Right lobe of liver (tissue), 6 donors: ENCODE data around the gene EMD. TPM values are rescaled to one million over a fixed set of nuclear protein-coding genes. Genes with fewer than 3 reads are reported as not detected.

Source experiments
- ATAC-seq, 4 donors: fragments of 200-7000 bp; cut with Tn5 transposase; one replicate each; pipeline ENCODE4 v1.9.1; 2020; ENCODE audit warnings: mild to moderate bottlenecking in 4 of 4, moderate library complexity in 4 of 4
- DNase-seq, 3 donors: peaks; one replicate each; pipeline ENCODE4 v3.0.0-alpha.2; 2020
- H3K27ac ChIP-seq, 3 donors: fragments of 200-600 bp; one replicate each; pipeline ENCODE4 v1.8.0; 2022
- H3K27me3 ChIP-seq, 2 donors: fragments of 200-600 bp; one replicate each; pipeline ENCODE4 v1.8.0; 2022
- H3K36me3 ChIP-seq, 4 donors: fragments of 200-600 bp; sonication (generic) in 1 of 4; one replicate each; pipeline versions ENCODE4 v1.5.1 to v1.8.0; 2017 to 2022; ENCODE audit warnings: control low read depth in 1 of 4
- H3K4me1 ChIP-seq, 4 donors: fragments of 200-600 bp; sonication (generic) in 1 of 4; one replicate each; pipeline versions ENCODE4 v1.5.1 to v1.8.0; 2017 to 2022; ENCODE audit warnings: control low read depth in 1 of 4
- H3K4me3 ChIP-seq, 3 donors: fragments of 200-600 bp; one replicate each; pipeline ENCODE4 v1.8.0; 2022
- H3K9me3 ChIP-seq, 4 donors: fragments of 200-600 bp; sonication (generic) in 1 of 4; one replicate each; pipeline versions ENCODE4 v1.5.1 to v1.8.0; 2017 to 2022; ENCODE audit warnings: control low read depth in 1 of 4
- POLR2A ChIP-seq: fragments of 450-650 bp; IDR thresholded peaks from one replicate; pipeline ENCODE4 v1.6.1; 2017; ENCODE audit warnings: antibody characterized with exemption, mild to moderate bottlenecking
- WGBS: methylation state at CpG from one replicate; pipeline ENCODE4 v1.1.6; 2018; ENCODE audit warnings: low coverage, low lambda C conversion rate; ENCODE audit not compliant: insufficient coverage; ENCODE audit errors: missing lambda C conversion rate; 5-methylcytosine and 5-hydroxymethylcytosine counted together
- intact Hi-C, 2 donors: fragments of 100-400 bp; cut with DNase I; formaldehyde crosslinking; loops; one replicate each; pipeline versions ENCODE4 v1.11.2 to v1.14.1; 2022
- total RNA-seq, 6 experiments: library from RNA; depleted of rRNA in 2 of 6; stranded (reverse); fragments of >200 nt in 2 of 6; fragmentation: NEBNext Ultra II Directional in 3 of 6; extraction: Animal tissue kit (Norgen Biotek cat#: 25700) in 3 of 6; gene quantifications; one replicate each; pipeline versions ENCODE4 v1.1.0 to v1.2.4, GENCODE V29; 2016 to 2023
- TF ChIP-seq, protein P1 (sequence below), 4 donors: fragments of 200-600 bp in 3 of 4; fragments of 450-650 bp in 1 of 4; IDR thresholded peaks; one replicate each; pipeline versions ENCODE4 v1.5.1 to v1.8.0; 2016 to 2022; ENCODE audit warnings: antibody characterized with exemption in 4 of 4, mild to moderate bottlenecking in 2 of 4
- donor health status: DM: no; HTN: yes; CAD: no.
- donor health status: DM: no; HTN: no; CAD: no.
- donor health status: DM: no; HTN: no; CAD: no.
- donor health status: DM: no; HTN: yes; CAD: no.
- donor health status: DM: no; HTN: yes; CAD: no.

Gene EMD
- total RNA-seq, 6 experiments from 2014 or later: 19.8 to 28.8 (median 24.2) TPM

DNA sequence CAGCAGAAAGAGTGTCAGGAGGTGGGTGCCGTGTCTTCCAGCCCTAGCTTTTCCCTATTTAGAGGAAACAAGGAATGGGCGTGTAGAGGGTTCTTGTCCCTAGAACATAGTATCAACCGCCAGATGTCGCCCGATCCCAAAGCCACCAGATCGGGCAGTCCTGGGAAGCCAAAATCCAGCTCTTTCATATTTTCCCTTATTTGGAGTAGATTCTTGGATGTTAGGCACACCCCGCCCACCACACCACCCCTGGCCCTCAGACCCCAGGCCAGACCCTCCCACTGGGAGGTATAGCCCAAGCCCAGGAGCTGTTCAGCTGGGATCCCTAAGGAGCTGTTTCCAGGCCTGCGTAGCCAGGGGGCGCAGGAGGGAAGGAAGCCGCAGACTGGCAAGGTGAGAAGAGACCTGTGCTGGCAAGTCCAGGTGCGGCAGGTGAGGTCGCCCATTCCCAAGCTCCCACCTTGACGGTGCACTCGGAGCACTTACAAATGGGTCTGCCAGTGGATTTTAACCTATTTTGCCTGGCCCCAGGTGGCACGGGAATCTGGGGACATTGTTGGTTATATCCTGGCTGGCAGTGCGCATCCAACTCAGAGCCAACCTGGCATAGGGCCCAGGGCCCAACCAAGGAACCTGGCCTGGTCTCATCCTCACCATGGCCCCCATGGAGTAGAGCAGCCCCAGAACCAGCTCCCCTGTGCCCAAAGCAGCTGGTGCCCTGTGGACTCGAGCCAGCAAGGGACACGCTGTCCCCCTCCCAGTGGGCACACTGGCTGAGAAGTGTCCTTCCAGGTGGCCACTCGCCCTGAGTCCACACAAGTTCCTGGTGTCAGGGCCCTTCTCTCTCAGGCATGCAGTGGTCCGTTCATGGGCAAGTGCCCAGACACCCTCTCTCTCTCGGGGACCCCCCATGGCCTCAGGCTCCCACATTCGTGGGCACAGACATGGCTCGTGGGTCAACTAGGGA, 5.5 kb upstream of the EMD start:
- Histone ChIP-seq H3K27ac (peak overlapping the region in 2 of 3 donors; percentile 10 to 37), H3K9me3 (no peaks in the 10 kb centered on the region), H3K36me3 (no peaks in the 10 kb centered on the region), H3K4me3 (peak overlapping the region; percentile 9 to 32 (median 31)), H3K4me1 (peaks cover 0 to 1% (median 0%) of the 10 kb centered on the region in 4 donors), H3K27me3 (no peaks in the 10 kb centered on the region)
- intact Hi-C loops: no loop called here
- WGBS: 46% methylated on average over 8 of the region's 23 CpGs
- ATAC-seq: peak; percentile 9 to 33 (median 20)
- DNase-seq: peak in 2 of 3 donors; percentile 61 to 64
- TF ChIP-seq, protein P1, sequence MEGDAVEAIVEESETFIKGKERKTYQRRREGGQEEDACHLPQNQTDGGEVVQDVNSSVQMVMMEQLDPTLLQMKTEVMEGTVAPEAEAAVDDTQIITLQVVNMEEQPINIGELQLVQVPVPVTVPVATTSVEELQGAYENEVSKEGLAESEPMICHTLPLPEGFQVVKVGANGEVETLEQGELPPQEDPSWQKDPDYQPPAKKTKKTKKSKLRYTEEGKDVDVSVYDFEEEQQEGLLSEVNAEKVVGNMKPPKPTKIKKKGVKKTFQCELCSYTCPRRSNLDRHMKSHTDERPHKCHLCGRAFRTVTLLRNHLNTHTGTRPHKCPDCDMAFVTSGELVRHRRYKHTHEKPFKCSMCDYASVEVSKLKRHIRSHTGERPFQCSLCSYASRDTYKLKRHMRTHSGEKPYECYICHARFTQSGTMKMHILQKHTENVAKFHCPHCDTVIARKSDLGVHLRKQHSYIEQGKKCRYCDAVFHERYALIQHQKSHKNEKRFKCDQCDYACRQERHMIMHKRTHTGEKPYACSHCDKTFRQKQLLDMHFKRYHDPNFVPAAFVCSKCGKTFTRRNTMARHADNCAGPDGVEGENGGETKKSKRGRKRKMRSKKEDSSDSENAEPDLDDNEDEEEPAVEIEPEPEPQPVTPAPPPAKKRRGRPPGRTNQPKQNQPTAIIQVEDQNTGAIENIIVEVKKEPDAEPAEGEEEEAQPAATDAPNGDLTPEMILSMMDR (IDR thresholded peaks at IDR 0.05): peak; percentile 47 to 68 (median 59)
- no peak for TF ChIP-seq POLR2A

DNA sequence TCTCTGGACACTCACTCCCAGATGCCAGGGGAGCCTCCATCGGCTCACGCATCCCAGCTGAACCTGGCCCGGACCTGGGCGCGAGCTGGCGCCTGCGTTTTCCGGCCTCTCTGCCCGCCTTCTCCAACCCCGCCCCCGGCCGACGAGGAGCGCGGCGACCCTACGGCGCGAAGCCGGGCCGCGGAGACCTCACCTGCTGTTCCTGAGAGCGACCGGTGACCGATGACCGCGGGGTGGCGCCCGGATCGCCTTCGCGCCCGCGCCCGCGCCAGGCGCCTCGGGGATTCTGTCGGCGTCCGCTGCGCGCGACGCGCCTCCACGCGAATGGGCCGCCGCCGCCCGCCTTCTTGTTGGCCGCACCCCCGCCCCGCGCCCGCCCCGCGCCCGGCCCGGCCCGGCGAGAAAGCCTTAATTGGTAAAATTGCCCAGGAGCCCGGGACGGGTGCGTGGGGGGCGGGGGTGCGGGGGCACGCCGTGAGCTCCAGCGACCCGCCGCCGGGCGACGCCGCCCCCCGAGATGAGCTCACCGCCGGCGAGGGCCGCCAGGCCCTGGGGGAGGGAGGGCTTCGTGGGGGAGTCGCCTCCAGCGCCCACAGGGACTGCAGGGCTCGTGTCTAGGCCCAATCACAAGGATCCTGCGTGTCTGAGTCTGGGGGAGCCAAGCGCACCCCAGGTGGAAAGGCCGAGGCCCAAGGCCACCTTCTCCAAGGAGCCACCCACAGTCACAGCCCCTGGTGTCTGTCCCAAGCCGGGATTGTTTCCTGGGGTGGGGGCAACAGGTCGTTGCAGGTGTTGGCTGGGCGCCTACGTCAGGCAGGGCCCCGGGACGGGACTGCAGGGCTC, 4.6 kb upstream of the EMD start, which contains the start of gene FLNA:
Gene FLNA (minus strand): TSS at position 322 of the 843 bp plus-strand sequence. CDS start 3,389 bp downstream, outside the sequence.
- DNase-seq: peak in 1 of 3 donors; percentile 59
- intact Hi-C loops: no loop called here
- ATAC-seq: no peak
- Histone ChIP-seq H3K9me3 (no peaks in the 10 kb centered on the region), H3K4me1 (peaks cover 0 to 1% (median 0%) of the 10 kb centered on the region in 4 donors), H3K4me3 (peak within 1 kb of the TSS; percentile 9 to 32 (median 31)), H3K27ac (peak within 1 kb of the TSS; percentile 10 to 37 (median 26)), H3K36me3 (no peaks in the 10 kb centered on the region), H3K27me3 (no peaks in the 10 kb centered on the region)
- TF ChIP-seq, protein P1 (IDR thresholded peaks at IDR 0.05): peak in 2 of 4 donors; percentile 11 to 36
- TF ChIP-seq POLR2A: no peak
- 42% methylated on average over 44 of the region's 95 CpGs for WGBS

DNA sequence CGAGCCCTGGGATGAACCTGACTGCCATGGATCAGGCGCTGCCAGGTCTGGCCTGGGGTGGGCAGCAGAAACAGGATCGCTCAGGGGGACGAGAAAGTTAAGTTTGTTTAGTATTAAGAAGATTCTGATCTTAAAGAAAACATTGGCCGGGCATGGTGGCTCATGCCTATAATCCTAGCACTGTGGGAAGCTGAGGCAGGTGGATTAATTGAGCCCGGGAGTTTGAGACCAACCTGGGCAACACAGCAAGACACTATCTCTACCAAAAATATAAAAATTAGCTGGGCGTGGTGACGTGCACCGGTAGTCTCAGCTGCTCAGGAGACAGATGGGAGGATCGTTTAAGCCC, 4.0 kb upstream of the EMD start:
- TF ChIP-seq, protein P1 (IDR thresholded peaks at IDR 0.05): no peak
- no peak for TF ChIP-seq POLR2A
- Histone ChIP-seq H3K4me1 (peaks cover 0 to 1% (median 0%) of the 10 kb centered on the region in 4 donors), H3K27ac (peak overlapping the region in 1 of 3 donors; percentile 26), H3K36me3 (no peaks in the 10 kb centered on the region), H3K9me3 (no peaks in the 10 kb centered on the region), H3K27me3 (no peaks in the 10 kb centered on the region), H3K4me3 (no peak overlapping the region)
- WGBS: 75% methylated on average over 10 of the region's 10 CpGs
- intact Hi-C loops: no loop called here
- DNase-seq: no peak
- no peak for ATAC-seq

DNA sequence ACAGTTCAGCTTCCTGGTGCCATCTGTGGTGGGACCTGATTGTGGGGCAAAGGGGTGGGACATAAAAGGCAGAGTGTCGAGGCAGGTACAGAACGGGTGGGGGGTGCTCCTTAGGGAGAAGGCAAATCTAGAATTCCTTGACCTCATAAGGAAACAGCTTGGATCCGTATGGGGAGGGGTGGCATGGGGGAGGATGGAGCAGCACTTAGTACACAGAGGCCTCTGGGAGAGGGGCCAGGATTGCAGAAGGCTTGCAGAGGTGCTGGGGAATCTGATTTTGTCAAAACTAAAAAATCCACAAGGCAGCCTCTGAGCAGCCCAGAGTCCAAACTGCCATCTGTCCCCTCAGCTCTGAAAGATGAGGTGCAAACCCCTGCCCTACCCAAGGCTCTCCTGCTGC, 2.3 kb upstream of the EMD start:
- Histone ChIP-seq H3K36me3 (no peaks in the 10 kb centered on the region), H3K4me1 (peaks cover 0 to 1% (median 0%) of the 10 kb centered on the region in 4 donors), H3K4me3 (no peak overlapping the region), H3K27me3 (no peaks in the 10 kb centered on the region), H3K27ac (no peak overlapping the region), H3K9me3 (no peaks in the 10 kb centered on the region)
- WGBS: 72% methylated on average over 3 of the region's 3 CpGs
- TF ChIP-seq, protein P1 (IDR thresholded peaks at IDR 0.05): no peak
- no peak for TF ChIP-seq POLR2A
- intact Hi-C loops: no loop called here
- no peak for DNase-seq
- ATAC-seq: no peak
